ENCODE results near the gene SMIM5.

DNA sequence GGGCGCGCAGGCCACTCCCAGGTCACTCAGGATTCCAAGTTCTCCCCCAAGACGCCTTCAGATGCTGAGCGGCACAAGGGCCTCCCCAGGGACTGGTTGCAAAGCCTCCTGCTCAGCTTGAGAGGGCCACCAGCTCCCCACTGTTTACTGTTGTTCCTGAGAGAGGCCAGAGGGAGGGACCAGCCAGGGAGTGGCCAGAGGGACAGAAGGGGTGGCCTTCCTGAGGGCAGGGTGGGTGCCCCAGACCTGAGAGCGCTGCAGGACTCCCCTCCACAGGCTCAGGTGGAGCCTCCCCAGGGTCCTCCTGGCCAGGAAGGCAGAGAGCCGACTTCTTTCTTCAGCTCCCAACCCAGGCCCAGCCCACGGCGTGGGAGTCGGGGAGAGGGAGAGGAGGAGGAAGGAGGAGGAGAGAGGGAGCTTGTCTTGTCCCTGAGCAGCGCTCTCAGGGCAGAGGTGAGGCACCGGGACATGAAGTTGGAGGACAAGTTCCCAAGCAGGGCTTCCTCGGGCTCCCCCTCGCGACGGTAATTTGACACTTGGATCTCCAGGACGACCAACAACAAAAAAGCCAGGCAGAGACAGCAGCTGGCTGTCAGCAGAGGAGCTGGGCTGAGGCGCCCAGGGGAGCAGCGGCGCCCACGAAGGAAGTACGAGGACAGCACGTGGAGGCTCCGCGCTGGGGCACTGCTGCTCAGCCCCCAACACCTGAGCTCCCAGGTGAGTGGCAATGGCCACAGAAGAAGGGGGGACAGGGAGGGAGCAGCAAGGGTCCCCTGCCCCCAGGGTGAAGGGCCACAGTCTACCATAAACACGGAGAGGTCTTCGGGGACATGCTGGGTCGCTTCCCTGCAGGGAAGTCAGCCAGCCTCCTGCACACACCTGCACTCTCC lies 497 bp downstream of the SMIM5 start:
- TF ChIP-seq, protein P1, sequence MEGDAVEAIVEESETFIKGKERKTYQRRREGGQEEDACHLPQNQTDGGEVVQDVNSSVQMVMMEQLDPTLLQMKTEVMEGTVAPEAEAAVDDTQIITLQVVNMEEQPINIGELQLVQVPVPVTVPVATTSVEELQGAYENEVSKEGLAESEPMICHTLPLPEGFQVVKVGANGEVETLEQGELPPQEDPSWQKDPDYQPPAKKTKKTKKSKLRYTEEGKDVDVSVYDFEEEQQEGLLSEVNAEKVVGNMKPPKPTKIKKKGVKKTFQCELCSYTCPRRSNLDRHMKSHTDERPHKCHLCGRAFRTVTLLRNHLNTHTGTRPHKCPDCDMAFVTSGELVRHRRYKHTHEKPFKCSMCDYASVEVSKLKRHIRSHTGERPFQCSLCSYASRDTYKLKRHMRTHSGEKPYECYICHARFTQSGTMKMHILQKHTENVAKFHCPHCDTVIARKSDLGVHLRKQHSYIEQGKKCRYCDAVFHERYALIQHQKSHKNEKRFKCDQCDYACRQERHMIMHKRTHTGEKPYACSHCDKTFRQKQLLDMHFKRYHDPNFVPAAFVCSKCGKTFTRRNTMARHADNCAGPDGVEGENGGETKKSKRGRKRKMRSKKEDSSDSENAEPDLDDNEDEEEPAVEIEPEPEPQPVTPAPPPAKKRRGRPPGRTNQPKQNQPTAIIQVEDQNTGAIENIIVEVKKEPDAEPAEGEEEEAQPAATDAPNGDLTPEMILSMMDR (IDR thresholded peaks at IDR 0.05 in 2 of 3, conservative IDR thresholded peaks at IDR 0.05 in 1 of 3; ENCODE audit: insufficient read depth in 2 of 3, low read depth in 1 of 3, low read length in 3 of 3), result peak; percentile 83 to 89 (median 88)
- TF ChIP-seq HMG20B (CRISPR knock-in tag; IDR thresholded peaks at IDR 0.05), result no peak
- peak; percentile 75 for TF ChIP-seq EGR1 (conservative IDR thresholded peaks at IDR 0.05)
- no peak for TF ChIP-seq SP1 (CRISPR knock-in tag; IDR thresholded peaks at IDR 0.05)
